ENCODE data around the gene HAPLN3. TPM values are rescaled to one million over a fixed set of nuclear protein-coding genes. Genes with fewer than 3 reads are reported as not detected.

HAPLN3 gene
- total and polyA plus RNA-seq, 4 donors = 12.6 to 20.3 (median 18.4) TPM

GRCh38 chr15:88882785-88883184, 12.6 kb downstream of the HAPLN3 start:
- 82% methylated on average over 3 of the region's 4 CpGs for WGBS (ENCODE audit: insufficient coverage)
- DNase-seq (ENCODE audit: low read depth in 4 of 6, low spot score in 6 of 6) = no peak

DNA sequence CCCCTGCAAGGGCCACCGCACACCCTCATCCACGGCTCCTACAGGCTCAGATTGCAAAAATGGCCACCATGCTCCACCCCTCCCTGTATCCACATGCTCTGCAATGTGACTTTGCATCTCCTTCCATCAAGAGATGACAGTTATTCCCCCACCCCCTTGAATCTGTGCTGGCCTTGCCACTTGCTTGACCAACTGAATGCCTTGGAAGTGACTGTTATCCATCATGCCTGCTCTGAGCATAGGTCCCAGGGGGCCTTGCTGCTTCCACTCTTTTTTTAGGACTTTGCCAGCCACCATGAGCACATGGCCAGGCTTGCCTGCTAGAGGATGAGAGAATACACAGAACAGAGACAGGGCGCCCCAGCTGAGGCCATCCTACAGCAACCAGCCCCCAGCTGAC, 13.6 kb downstream of the HAPLN3 start:
- Histone ChIP-seq H3K4me3 (ENCODE audit: low read depth, low read length) (no peak overlapping the region), H3K4me1 (ENCODE audit: control insufficient read depth, insufficient read depth, low read length) (no peaks in the 10 kb centered on the region), H3K9me3 (ENCODE audit: control insufficient read depth, insufficient read depth, low read length) (no peaks in the 10 kb centered on the region), H3K27me3 (ENCODE audit: control insufficient read depth, insufficient read depth, low read length) (no peaks in the 10 kb centered on the region), H3K27ac (ENCODE audit: low read depth, low read length) (no peak overlapping the region), H3K36me3 (ENCODE audit: control insufficient read depth, insufficient read depth, low read length) (peaks cover 27% of the 10 kb centered on the region)
- DNase-seq (ENCODE audit: low read depth in 4 of 6, low spot score in 6 of 6) = no peak
- 94% methylated on average over 3 of the region's 3 CpGs for WGBS (ENCODE audit: insufficient coverage)

More at GRCh38 chr15:88882785-88883184, 12.6 kb downstream of the HAPLN3 start:
- H3K4me1 ChIP-seq (ENCODE audit: control insufficient read depth, insufficient read depth, low read length) = no peaks in the 10 kb centered on the region
- H3K27me3 ChIP-seq (ENCODE audit: control insufficient read depth, insufficient read depth, low read length) = no peaks in the 10 kb centered on the region
- H3K4me3 ChIP-seq (ENCODE audit: low read depth, low read length) = no peak overlapping the region
- H3K27ac ChIP-seq (ENCODE audit: low read depth, low read length) = no peak overlapping the region
- H3K36me3 ChIP-seq (ENCODE audit: control insufficient read depth, insufficient read depth, low read length) = peaks cover 23% of the 10 kb centered on the region
- H3K9me3 ChIP-seq (ENCODE audit: control insufficient read depth, insufficient read depth, low read length) = no peaks in the 10 kb centered on the region

DNA sequence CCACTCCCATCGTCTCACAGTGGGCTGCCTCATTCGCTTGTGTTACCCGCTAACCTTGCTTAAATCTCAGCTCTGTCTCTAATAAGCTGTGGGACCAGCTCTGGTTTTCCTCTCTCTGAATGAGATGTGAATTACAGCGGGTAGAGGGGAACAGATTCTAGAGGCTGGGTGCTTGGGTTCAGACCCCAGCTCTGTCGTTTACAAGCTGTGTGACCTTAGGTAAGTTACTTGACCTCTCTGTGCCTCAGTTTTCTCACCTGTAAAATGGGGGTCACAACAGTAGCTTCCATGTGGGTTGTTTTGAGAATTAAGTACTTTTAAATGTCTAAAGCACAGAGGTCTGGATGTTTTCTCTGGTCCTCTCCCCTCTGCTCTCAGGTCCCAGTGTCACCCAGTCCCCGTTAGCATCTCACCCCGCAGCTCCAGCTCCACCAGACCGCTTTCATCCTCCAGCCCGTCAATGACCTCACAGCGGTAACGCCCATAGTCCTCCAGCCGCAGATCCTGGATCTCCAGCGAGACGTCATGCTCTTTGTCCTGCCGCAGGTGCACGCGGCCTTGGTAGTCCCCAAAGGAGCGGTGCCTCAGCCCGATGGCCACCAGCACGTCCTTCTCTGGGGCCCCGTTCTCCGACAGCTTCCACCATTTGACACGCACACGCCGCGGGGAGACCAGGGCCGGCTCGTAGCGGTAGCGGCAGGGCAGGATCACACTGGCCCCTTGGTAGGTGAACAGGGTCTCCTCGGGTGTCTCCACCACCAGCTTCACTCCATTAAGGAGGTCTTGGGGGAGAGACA, 14.2 kb downstream of the HAPLN3 start:
- DNase-seq (ENCODE audit: low read depth in 4 of 6, low spot score in 6 of 6) = no peak
- H3K27me3 ChIP-seq (ENCODE audit: control insufficient read depth, insufficient read depth, low read length) = no peaks in the 10 kb centered on the region
- WGBS (ENCODE audit: insufficient coverage) = 95% methylated on average over 24 of the region's 31 CpGs
- H3K27ac ChIP-seq (ENCODE audit: low read depth, low read length) = no peak overlapping the region
- H3K4me1 ChIP-seq (ENCODE audit: control insufficient read depth, insufficient read depth, low read length) = no peaks in the 10 kb centered on the region
- no peak overlapping the region for H3K4me3 ChIP-seq (ENCODE audit: low read depth, low read length)
- H3K9me3 ChIP-seq (ENCODE audit: control insufficient read depth, insufficient read depth, low read length) = no peaks in the 10 kb centered on the region
- peaks cover 30% of the 10 kb centered on the region for H3K36me3 ChIP-seq (ENCODE audit: control insufficient read depth, insufficient read depth, low read length)

GRCh38 chr15:88878720-88879184, 16.6 kb downstream of the HAPLN3 start:
- Histone ChIP-seq H3K27ac (ENCODE audit: low read depth, low read length) (no peak overlapping the region), H3K9me3 (ENCODE audit: control insufficient read depth, insufficient read depth, low read length) (no peaks in the 10 kb centered on the region), H3K36me3 (ENCODE audit: control insufficient read depth, insufficient read depth, low read length) (peaks cover 35% of the 10 kb centered on the region), H3K27me3 (ENCODE audit: control insufficient read depth, insufficient read depth, low read length) (no peaks in the 10 kb centered on the region), H3K4me3 (ENCODE audit: low read depth, low read length) (no peak overlapping the region), H3K4me1 (ENCODE audit: control insufficient read depth, insufficient read depth, low read length) (no peaks in the 10 kb centered on the region)
- WGBS (ENCODE audit: insufficient coverage) = 70% methylated on average over 18 of the region's 18 CpGs
- DNase-seq (ENCODE audit: low read depth in 4 of 6, low spot score in 6 of 6) = peak in 1 of 6 donors; percentile 45

DNA sequence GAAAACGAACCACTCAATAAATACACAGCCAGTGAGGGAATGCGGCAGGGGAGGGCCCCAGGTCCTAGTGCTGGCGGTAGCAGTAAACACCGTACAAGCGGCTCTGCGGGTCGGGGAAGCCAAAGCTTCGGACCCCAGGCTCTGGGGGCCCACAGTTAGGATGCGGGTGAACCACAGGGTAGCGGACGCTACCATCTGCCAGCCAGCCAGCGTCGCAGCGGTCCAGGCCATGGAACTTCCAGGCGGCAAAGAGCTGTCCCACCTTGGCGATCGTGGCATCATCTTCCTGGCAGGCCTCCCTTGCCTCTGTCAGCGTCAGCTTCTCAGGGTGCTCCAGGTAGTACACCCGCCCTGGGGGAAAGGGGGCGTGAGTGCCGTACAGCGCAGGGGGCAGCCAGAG, 17.4 kb downstream of the HAPLN3 start:
- H3K27me3 ChIP-seq (ENCODE audit: control insufficient read depth, insufficient read depth, low read length) = no peaks in the 10 kb centered on the region
- no peaks in the 10 kb centered on the region for H3K4me1 ChIP-seq (ENCODE audit: control insufficient read depth, insufficient read depth, low read length)
- no peak overlapping the region for H3K4me3 ChIP-seq (ENCODE audit: low read depth, low read length)
- no peak for DNase-seq (ENCODE audit: low read depth in 4 of 6, low spot score in 6 of 6)
- 92% methylated on average over 22 of the region's 22 CpGs for WGBS (ENCODE audit: insufficient coverage)
- H3K9me3 ChIP-seq (ENCODE audit: control insufficient read depth, insufficient read depth, low read length) = no peaks in the 10 kb centered on the region
- H3K36me3 ChIP-seq (ENCODE audit: control insufficient read depth, insufficient read depth, low read length) = peaks cover 36% of the 10 kb centered on the region
- no peak overlapping the region for H3K27ac ChIP-seq (ENCODE audit: low read depth, low read length)

- no peaks in the 10 kb centered on the region for H3K4me1 ChIP-seq (ENCODE audit: control insufficient read depth, insufficient read depth, low read length)
- 93% methylated on average over 6 of the region's 11 CpGs for WGBS (ENCODE audit: insufficient coverage)
These were observed 17.9 kb downstream of the HAPLN3 start for GRCh38 chr15:88877415-88877814.

GRCh38 chr15:88876573-88876972, 18.8 kb downstream of the HAPLN3 start:
- no peaks in the 10 kb centered on the region for H3K4me1 ChIP-seq (ENCODE audit: control insufficient read depth, insufficient read depth, low read length)
- WGBS (ENCODE audit: insufficient coverage) = 83% methylated on average over 10 of the region's 10 CpGs

More at GRCh38 chr15:88877415-88877814, 17.9 kb downstream of the HAPLN3 start:
- H3K4me3 ChIP-seq (ENCODE audit: low read depth, low read length) = no peak overlapping the region
- no peak for DNase-seq (ENCODE audit: low read depth in 4 of 6, low spot score in 6 of 6)
- no peak overlapping the region for H3K27ac ChIP-seq (ENCODE audit: low read depth, low read length)
- H3K36me3 ChIP-seq (ENCODE audit: control insufficient read depth, insufficient read depth, low read length) = peaks cover 36% of the 10 kb centered on the region
- H3K27me3 ChIP-seq (ENCODE audit: control insufficient read depth, insufficient read depth, low read length) = no peaks in the 10 kb centered on the region
- no peaks in the 10 kb centered on the region for H3K9me3 ChIP-seq (ENCODE audit: control insufficient read depth, insufficient read depth, low read length)

DNA sequence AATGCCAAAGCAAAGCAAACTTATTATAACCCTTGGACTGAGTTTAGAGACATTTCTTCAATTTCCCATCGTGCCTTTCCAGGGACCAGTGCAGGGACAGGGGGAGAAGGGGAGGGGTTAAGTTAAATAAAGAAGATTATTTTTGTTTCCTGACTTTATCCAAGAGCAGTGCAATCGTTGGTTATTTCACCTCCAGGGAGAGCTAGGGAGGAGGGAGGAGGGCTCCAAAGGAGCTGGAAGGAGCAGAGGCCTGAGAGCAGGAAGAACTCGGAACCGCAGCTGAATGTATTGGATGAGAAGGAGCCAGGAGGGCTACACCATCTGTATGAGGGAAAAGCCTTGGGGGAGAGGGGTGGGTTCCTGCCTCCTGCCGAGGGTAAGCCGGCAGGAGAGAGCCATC, 20.7 kb downstream of the HAPLN3 start:
- peaks cover 27% of the 10 kb centered on the region for H3K36me3 ChIP-seq (ENCODE audit: control insufficient read depth, insufficient read depth, low read length)
- DNase-seq (ENCODE audit: low read depth in 4 of 6, low spot score in 6 of 6) = peak in 1 of 6 donors; percentile 18
- 58% methylated on average over 5 of the region's 6 CpGs for WGBS (ENCODE audit: insufficient coverage)
- H3K27me3 ChIP-seq (ENCODE audit: control insufficient read depth, insufficient read depth, low read length) = no peaks in the 10 kb centered on the region
- H3K27ac ChIP-seq (ENCODE audit: low read depth, low read length) = no peak overlapping the region
- H3K4me1 ChIP-seq (ENCODE audit: control insufficient read depth, insufficient read depth, low read length) = no peaks in the 10 kb centered on the region
- H3K9me3 ChIP-seq (ENCODE audit: control insufficient read depth, insufficient read depth, low read length) = no peaks in the 10 kb centered on the region
- no peak overlapping the region for H3K4me3 ChIP-seq (ENCODE audit: low read depth, low read length)

More at GRCh38 chr15:88876573-88876972, 18.8 kb downstream of the HAPLN3 start:
- H3K9me3 ChIP-seq (ENCODE audit: control insufficient read depth, insufficient read depth, low read length) = no peaks in the 10 kb centered on the region
- no peak overlapping the region for H3K27ac ChIP-seq (ENCODE audit: low read depth, low read length)
- no peaks in the 10 kb centered on the region for H3K27me3 ChIP-seq (ENCODE audit: control insufficient read depth, insufficient read depth, low read length)
- DNase-seq (ENCODE audit: low read depth in 4 of 6, low spot score in 6 of 6) = no peak
- no peak overlapping the region for H3K4me3 ChIP-seq (ENCODE audit: low read depth, low read length)
- H3K36me3 ChIP-seq (ENCODE audit: control insufficient read depth, insufficient read depth, low read length) = peaks cover 32% of the 10 kb centered on the region

DNA sequence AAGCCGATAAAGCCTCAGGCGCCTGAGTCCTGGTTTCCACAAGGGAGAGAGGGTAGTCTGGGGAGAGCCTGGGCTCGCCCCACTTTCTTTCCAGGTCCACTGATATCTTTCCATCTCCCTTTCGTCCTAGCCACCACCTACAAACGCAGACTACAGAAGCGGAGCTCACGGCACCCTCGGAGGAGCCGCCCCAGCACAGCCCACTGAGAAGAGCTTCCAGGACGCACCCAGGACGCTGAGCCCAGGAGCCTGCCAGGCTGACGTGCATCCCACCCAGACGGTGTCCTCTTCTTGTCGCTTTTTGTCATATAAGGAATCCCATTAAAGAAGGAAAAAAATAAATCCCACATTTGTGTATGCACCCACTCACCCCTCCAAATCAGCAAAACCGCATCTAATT, 21.1 kb downstream of the HAPLN3 start:
- DNase-seq (ENCODE audit: low read depth in 4 of 6, low spot score in 6 of 6) = no peak
- Histone ChIP-seq H3K4me1 (ENCODE audit: control insufficient read depth, insufficient read depth, low read length) (no peaks in the 10 kb centered on the region), H3K4me3 (ENCODE audit: low read depth, low read length) (no peak overlapping the region), H3K27me3 (ENCODE audit: control insufficient read depth, insufficient read depth, low read length) (no peaks in the 10 kb centered on the region), H3K36me3 (ENCODE audit: control insufficient read depth, insufficient read depth, low read length) (peaks cover 26% of the 10 kb centered on the region), H3K27ac (ENCODE audit: low read depth, low read length) (no peak overlapping the region), H3K9me3 (ENCODE audit: control insufficient read depth, insufficient read depth, low read length) (no peaks in the 10 kb centered on the region)
- whole genome bisulfite sequencing (ENCODE audit: insufficient coverage) = 75% methylated on average over 11 of the region's 15 CpGs

DNA sequence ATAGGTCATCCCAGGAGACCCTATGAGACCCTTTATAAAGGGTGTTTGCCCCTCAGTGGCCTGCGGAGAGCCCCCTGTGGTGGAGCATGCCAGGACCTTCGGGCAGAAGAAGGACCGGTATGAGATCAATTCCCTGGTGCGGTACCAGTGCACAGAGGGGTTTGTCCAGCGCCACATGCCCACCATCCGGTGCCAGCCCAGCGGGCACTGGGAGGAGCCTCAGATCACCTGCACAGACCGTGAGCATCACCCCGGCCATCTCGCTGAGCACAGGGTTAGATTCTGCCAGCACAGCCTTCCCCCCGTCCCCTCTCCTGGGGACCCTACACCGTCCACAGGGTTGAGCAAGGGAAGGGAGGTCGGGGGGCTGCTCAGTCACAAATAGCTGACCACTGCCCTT, 21.6 kb downstream of the HAPLN3 start:
- H3K36me3 ChIP-seq (ENCODE audit: control insufficient read depth, insufficient read depth, low read length) = peaks cover 26% of the 10 kb centered on the region
- H3K4me3 ChIP-seq (ENCODE audit: low read depth, low read length) = no peak overlapping the region
- no peaks in the 10 kb centered on the region for H3K4me1 ChIP-seq (ENCODE audit: control insufficient read depth, insufficient read depth, low read length)
- 93% methylated on average over 13 of the region's 13 CpGs for WGBS (ENCODE audit: insufficient coverage)
- H3K27ac ChIP-seq (ENCODE audit: low read depth, low read length) = no peak overlapping the region
- H3K27me3 ChIP-seq (ENCODE audit: control insufficient read depth, insufficient read depth, low read length) = no peaks in the 10 kb centered on the region
- DNase-seq (ENCODE audit: low read depth in 4 of 6, low spot score in 6 of 6) = no peak
- no peaks in the 10 kb centered on the region for H3K9me3 ChIP-seq (ENCODE audit: control insufficient read depth, insufficient read depth, low read length)
